DOHH2 (cell line): Measurements from ENCODE around the gene LEMD1.

Experiments used
- CTCF ChIP-seq: fragments of 200-600 bp; sonication (generic); IDR thresholded peaks from one replicate; pipeline ENCODE4 v1.5.1; 2014; ENCODE audit warnings: antibody characterized with exemption, mild to moderate bottlenecking, low read depth, low read length; ENCODE audit not compliant: poor library complexity, severe bottlenecking
- EZH2phosphoT487 ChIP-seq: fragments of 200-600 bp; sonication (generic); IDR thresholded peaks from 2 replicates; pipeline ENCODE4 v1.6.1; 2017; ENCODE audit warnings: borderline replicate concordance, mild to moderate bottlenecking, antibody characterized with exemption, low read length, moderate library complexity, mixed read lengths

- TF ChIP-seq CTCF, result no peak
- TF ChIP-seq EZH2phosphoT487, result no peak
These were observed 26.8 kb upstream of the LEMD1 start for GRCh38 chr1:205448540-205449253.
